ENCODE results near the gene FGG. TPM values are rescaled to one million over a fixed set of nuclear protein-coding genes. Genes with fewer than 3 reads are reported as not detected.

Gene FGG
- total and polyA plus RNA-seq, 10 of the 15 experiments (the other 5 are each of a cell fraction or from before 2014, with no cell fraction given): 1.8 TPM; not detected in 9

- CTCF ChIA-PET: interaction anchor here (1.0 to 19.0 kb wide), 4 partner anchors 9 to 110 kb away, joined by 3 to 796 read pairs (median 18); partner anchors contain the start of genes FGB and PLRG1
- BruUV-seq (replicated peaks): no TSS peak
- peak; percentile 90 for ATAC-seq
- TF ChIP-seq KAT2A (conservative IDR thresholded peaks at IDR 0.05; ENCODE audit: control insufficient read depth, low read depth, low read length) (no peak), FOXM1 (IDR thresholded peaks at IDR 0.05; ENCODE audit: low read depth, low read length) (no peak), YY1 (IDR thresholded peaks at IDR 0.05; ENCODE audit: low read depth, low read length) (peak; percentile 64; the same call in 1 of the 2 replicates), RAD21 (IDR thresholded peaks at IDR 0.05; ENCODE audit: insufficient read depth, low read depth, low read length) (no peak), MEF2B (IDR thresholded peaks at IDR 0.05; ENCODE audit: partially characterized antibody, poor library complexity, severe bottlenecking) (peak; percentile 72), MEF2A (IDR thresholded peaks at IDR 0.05; ENCODE audit: insufficient read depth, low read depth, low read length) (peak; percentile 62), NR2F1 (conservative IDR thresholded peaks at IDR 0.05) (no peak), BACH1 (IDR thresholded peaks at IDR 0.05; ENCODE audit: borderline replicate concordance) (no peak), PKNOX1 (IDR thresholded peaks at IDR 0.05) (0 out of 2 replicates have a peak, but pooled peaks have one; percentile 5)
- no peak overlapping the region for H3K4me3 ChIP-seq
- no peaks in the 10 kb centered on the region for H3K9me3 ChIP-seq (replicated peaks; ENCODE audit: control insufficient read depth, insufficient read depth, low read length)
- H3K9ac ChIP-seq (ENCODE audit: control insufficient read depth, insufficient read depth, low read length): no peak overlapping the region
- H3K4me1 ChIP-seq (ENCODE audit: control insufficient read depth, insufficient read depth, low read length): peaks cover 13% of the 10 kb centered on the region
- DNase-seq (ENCODE audit: low read depth, low spot score): peak; percentile 47
- H4K20me1 ChIP-seq (ENCODE audit: control insufficient read depth, insufficient read depth): no peaks in the 10 kb centered on the region
- H3K27ac ChIP-seq (ENCODE audit: control insufficient read depth, insufficient read depth): peak overlapping the region; percentile 43
- no peaks in the 10 kb centered on the region for H3K79me2 ChIP-seq (ENCODE audit: control insufficient read depth, insufficient read depth, low read length)
- peak overlapping the region; percentile 72 for H3K4me2 ChIP-seq (ENCODE audit: control insufficient read depth, insufficient read depth)
- H3K36me3 ChIP-seq (ENCODE audit: control insufficient read depth in 2 of 2, insufficient read depth in 2 of 2, low read length in 1 of 2): no peaks in the 10 kb centered on the region
- WGBS (ENCODE audit: insufficient coverage, insufficient replicate concordance, low lambda C conversion rate, missing lambda C conversion rate): 50% methylated on average over 2 of the region's 2 CpGs
- intact Hi-C loops (cut with micrococcal nuclease; ENCODE audit: unreplicated experiment) (no loop called here), in situ Hi-C loops (cut with MboI) (loop anchor here (5.0 kb wide), 1 partner anchor 64 kb away; the partner anchor contains the start of gene PLRG1)
- RAD21 ChIA-PET (ENCODE audit: unreplicated experiment): interaction anchor here (0.6 to 4.5 kb wide), 5 partner anchors 57 to 831 kb away, joined by 3 to 44 read pairs (median 6); partner anchors contain the start of gene PLRG1
- SMC1A ChIA-PET (ENCODE audit: uncharacterized antibody, unreplicated experiment): interaction anchor here (0.8 to 1.2 kb wide), 4 partner anchors 26 to 110 kb away, joined by 3 to 5 read pairs (median 4); partner anchors contain the start of gene FGA
- peak overlapping the region; percentile 89 for H2AFZ ChIP-seq (ENCODE audit: control insufficient read depth, low read depth, low read length)
- no peaks in the 10 kb centered on the region for H3K27me3 ChIP-seq (replicated peaks in 1 of 2; ENCODE audit: control insufficient read depth in 2 of 2, insufficient read depth in 2 of 2, low read length in 1 of 2)
- FAIRE-seq: peak; percentile 84
- POLR2A ChIA-PET: interaction anchor here (0.6 kb wide), 1 partner anchor 184 kb away, joined by 3 read pairs; no protein-coding TSS in a partner anchor
These were observed 4.3 kb upstream of the FGG start for GRCh38 chr4:154616731-154617130.

All from GM12878 (cell line).